GM20000 (cell line): ENCODE measurements around the gene RPP14.

Experiments used
- DNase-seq: peaks from one replicate; pipeline ENCODE4 v3.0.0; 2012; ENCODE audit warnings: low spot score
- CTCF ChIP-seq: IDR thresholded peaks from 2 replicates; pipeline ENCODE4 v1.5.1; 2012; ENCODE audit warnings: mild to moderate bottlenecking, control low read depth; ENCODE audit errors: extremely low read depth, missing control alignments

The RPP14 gene

GRCh38 chr3:58358092-58358491 lies 52.0 kb downstream of the RPP14 start:
- no peak for DNase-seq
- TF ChIP-seq CTCF, result no peak

DNA sequence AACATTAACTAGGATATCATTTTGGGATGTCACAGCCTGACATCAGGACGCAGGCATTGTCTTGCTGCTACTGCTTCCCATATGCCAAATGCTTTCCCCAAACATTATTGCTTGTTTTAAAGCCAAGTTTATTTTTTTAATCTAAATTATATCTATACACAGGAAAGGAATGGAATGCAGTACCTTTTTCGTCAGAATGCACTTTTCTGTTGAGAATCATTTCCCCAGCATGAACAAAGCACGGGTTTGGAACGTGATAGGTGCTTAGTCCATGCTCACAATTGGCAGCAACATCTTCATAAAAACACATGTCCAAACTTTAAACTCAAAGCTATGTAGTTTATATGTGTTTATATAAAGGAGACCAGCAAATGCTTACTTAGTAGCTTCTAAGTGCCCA lies 52.8 kb downstream of the RPP14 start:
- no peak for DNase-seq
- TF ChIP-seq CTCF, result no peak

DNA sequence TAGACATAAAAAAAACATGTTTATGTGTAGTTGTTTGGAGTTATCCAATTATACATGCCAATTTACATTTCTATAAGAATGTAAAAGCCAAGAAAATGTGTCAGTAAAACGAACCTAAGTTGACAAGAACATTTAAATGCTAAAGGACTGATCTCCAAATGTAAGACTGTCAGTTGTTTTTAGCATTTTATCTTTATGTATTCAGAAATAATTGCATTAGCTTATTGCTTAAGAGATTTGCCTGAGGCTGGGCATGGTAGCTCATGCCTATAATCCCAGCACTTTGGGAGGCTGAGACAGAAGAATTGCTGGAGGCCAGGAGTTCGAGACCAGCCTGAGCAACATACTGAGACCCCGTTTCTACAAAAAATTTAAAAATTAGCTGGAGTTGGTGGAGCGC lies 53.6 kb downstream of the RPP14 start:
- no peak for TF ChIP-seq CTCF
- DNase-seq, result no peak

DNA sequence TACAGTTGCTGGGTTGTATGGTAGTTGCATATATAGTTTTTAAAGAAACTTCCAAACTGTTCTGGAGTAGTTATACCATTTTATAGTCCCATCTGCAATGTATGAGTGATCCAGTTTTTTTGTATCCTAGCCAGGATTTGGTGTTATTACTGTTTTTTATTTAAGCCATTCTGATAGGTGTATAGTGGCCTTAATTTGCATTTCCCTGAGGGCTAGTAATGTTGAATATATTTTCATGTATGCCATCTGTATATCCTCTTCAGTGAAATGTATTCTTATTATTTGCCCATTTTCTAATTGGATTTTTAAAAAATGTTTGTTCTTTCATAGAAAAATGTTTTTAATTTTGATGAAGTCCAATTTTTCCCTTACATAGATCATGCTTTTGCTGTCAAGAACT lies 55.8 kb downstream of the RPP14 start:
- no peak for DNase-seq
- no peak for TF ChIP-seq CTCF

- DNase-seq, result no peak
- TF ChIP-seq CTCF, result no peak
Observed at GRCh38 chr3:58366699-58367098, 60.7 kb downstream of the RPP14 start.

- no peak for DNase-seq
Observed at GRCh38 chr3:58369038-58369437, 63.0 kb downstream of the RPP14 start.

More at GRCh38 chr3:58369038-58369437, 63.0 kb downstream of the RPP14 start:
- no peak for TF ChIP-seq CTCF
